ENCODE results near the gene FOXO1.

- no peak for TF ChIP-seq EZH2 (IDR thresholded peaks at IDR 0.05; ENCODE audit: insufficient read depth, low read length)
- TF ChIP-seq CTCF (IDR thresholded peaks at IDR 0.05; ENCODE audit: insufficient read depth, low read depth, low read length), result no peak
Observed at GRCh38 chr13:40537146-40537895, 129.1 kb downstream of the FOXO1 start.

All from astrocyte (in vitro differentiated cells and primary cell).